SU-DHL-6 (cell line): ENCODE results near the gene NOVA1.

Experiments used
- H2AFZ ChIP-seq: fragments of 200-600 bp; sonication (generic); 2 replicates; pipeline ENCODE4 v1.6.1; 2014; ENCODE audit warnings: low read depth, mild to moderate bottlenecking, moderate library complexity, mixed read lengths, antibody characterized with exemption, low read length; ENCODE audit not compliant: severe bottlenecking
- H3F3A ChIP-seq: fragments of 200-600 bp; shearing (Covaris generic); 2 replicates; pipeline ENCODE4 v1.6.0; 2016; ENCODE audit warnings: antibody characterized with exemption, mild to moderate bottlenecking; ENCODE audit not compliant: insufficient read depth
- H3K27ac ChIP-seq: fragments of 200-600 bp; sonication (generic); 2 replicates; pipeline ENCODE4 v1.5.1; 2016; ENCODE audit warnings: low read depth, mild to moderate bottlenecking, low read length, moderate library complexity, mixed read lengths
- H3K27me3 ChIP-seq: fragments of 200-600 bp; sonication (generic), shearing (Covaris generic); 2 replicates; pipeline ENCODE4 v1.6.0; 2014; ENCODE audit warnings: mild to moderate bottlenecking, low read length
- H3K36me3 ChIP-seq: fragments of 200-600 bp; sonication (generic); 2 replicates; pipeline ENCODE4 v1.6.1; 2014; ENCODE audit warnings: mild to moderate bottlenecking, low read length, mixed read lengths
- H3K4me2 ChIP-seq: fragments of 300-600, 200-600 bp; shearing (Covaris generic), sonication (generic); 2 replicates; pipeline ENCODE4 v1.6.0; 2014; ENCODE audit warnings: low read length, low read depth, mild to moderate bottlenecking; ENCODE audit not compliant: poor library complexity, severe bottlenecking
- H3K4me3 ChIP-seq: fragments of 200-600 bp; sonication (generic); 2 replicates; pipeline ENCODE4 v1.5.1; 2014; ENCODE audit warnings: antibody characterized with exemption, low read length, mild to moderate bottlenecking, mixed read lengths; ENCODE audit not compliant: insufficient read depth, poor library complexity, severe bottlenecking
- H3K79me2 ChIP-seq: fragments of 200-600 bp; sonication (generic); 2 replicates; pipeline ENCODE4 v1.6.1; 2014; ENCODE audit warnings: mild to moderate bottlenecking, low read length, moderate library complexity; ENCODE audit not compliant: insufficient read depth
- H3K9ac ChIP-seq: fragments of 200-600 bp; sonication (generic); 2 replicates; pipeline ENCODE4 v1.7.0; 2014; ENCODE audit warnings: mild to moderate bottlenecking, low read length
- H3K9me2 ChIP-seq: fragments of 200-600 bp; sonication (generic); replicated peaks from 2 replicates; pipeline ENCODE4 v1.6.1; 2014; ENCODE audit warnings: low read length; ENCODE audit not compliant: insufficient read depth
- H3K9me3 ChIP-seq: fragments of 200-600 bp; sonication (generic); 2 replicates; pipeline ENCODE4 v1.6.1; 2014; ENCODE audit warnings: low read length, mixed read lengths; ENCODE audit not compliant: insufficient read depth
- H4K20me1 ChIP-seq: fragments of 200-600 bp; sonication (generic); 2 replicates; pipeline ENCODE4 v1.6.1; 2014; ENCODE audit warnings: low read depth, mild to moderate bottlenecking, antibody characterized with exemption, low read length, moderate library complexity, mixed read lengths
- EZH2phosphoT487 ChIP-seq: fragments of 200-600 bp; sonication (generic), shearing (Covaris generic); conservative IDR thresholded peaks from 2 replicates; pipeline ENCODE4 v1.6.1; 2018; ENCODE audit warnings: mild to moderate bottlenecking, antibody characterized with exemption, low read length, moderate library complexity, mixed read lengths
- TF ChIP-seq, protein P1 (sequence below): fragments of 200-600 bp; sonication (generic); IDR thresholded peaks from one replicate; pipeline ENCODE4 v1.5.1; 2017; ENCODE audit warnings: antibody characterized with exemption, mild to moderate bottlenecking, low read length, moderate library complexity; ENCODE audit not compliant: insufficient read depth, poor library complexity, severe bottlenecking

Gene NOVA1

DNA sequence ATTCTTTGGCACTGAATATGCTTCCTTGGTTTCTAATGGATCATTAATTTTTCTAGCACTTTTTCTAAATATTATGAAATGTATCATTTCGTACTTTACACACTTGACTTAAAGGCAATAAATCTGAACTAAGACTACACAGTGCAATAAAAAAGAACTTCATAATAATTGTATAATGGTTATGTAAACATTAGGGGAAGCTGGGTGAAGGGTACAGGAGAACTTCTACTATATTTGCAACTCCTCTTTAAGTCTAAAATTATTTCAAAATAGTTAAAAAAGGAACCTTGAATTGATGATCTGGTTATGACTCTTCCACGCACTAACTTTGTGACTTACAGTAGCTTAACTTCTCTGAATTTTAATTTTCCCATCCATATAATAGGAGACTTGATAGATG is 5.1 kb upstream of the NOVA1 start:
- H3K27ac ChIP-seq: no peak overlapping the region
- H3K9me2 ChIP-seq: no peaks in the 10 kb centered on the region
- no peaks in the 10 kb centered on the region for H3K27me3 ChIP-seq
- no peak overlapping the region for H3K4me3 ChIP-seq
- no peaks in the 10 kb centered on the region for H3F3A ChIP-seq
- H4K20me1 ChIP-seq: no peaks in the 10 kb centered on the region
- no peak overlapping the region for H3K9ac ChIP-seq
- no peak overlapping the region for H3K4me2 ChIP-seq
- H3K36me3 ChIP-seq: no peaks in the 10 kb centered on the region
- no peaks in the 10 kb centered on the region for H3K79me2 ChIP-seq
- TF ChIP-seq EZH2phosphoT487: no peak
- TF ChIP-seq, protein P1, sequence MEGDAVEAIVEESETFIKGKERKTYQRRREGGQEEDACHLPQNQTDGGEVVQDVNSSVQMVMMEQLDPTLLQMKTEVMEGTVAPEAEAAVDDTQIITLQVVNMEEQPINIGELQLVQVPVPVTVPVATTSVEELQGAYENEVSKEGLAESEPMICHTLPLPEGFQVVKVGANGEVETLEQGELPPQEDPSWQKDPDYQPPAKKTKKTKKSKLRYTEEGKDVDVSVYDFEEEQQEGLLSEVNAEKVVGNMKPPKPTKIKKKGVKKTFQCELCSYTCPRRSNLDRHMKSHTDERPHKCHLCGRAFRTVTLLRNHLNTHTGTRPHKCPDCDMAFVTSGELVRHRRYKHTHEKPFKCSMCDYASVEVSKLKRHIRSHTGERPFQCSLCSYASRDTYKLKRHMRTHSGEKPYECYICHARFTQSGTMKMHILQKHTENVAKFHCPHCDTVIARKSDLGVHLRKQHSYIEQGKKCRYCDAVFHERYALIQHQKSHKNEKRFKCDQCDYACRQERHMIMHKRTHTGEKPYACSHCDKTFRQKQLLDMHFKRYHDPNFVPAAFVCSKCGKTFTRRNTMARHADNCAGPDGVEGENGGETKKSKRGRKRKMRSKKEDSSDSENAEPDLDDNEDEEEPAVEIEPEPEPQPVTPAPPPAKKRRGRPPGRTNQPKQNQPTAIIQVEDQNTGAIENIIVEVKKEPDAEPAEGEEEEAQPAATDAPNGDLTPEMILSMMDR: no peak
- H2AFZ ChIP-seq: no peak overlapping the region
- no peaks in the 10 kb centered on the region for H3K9me3 ChIP-seq

DNA sequence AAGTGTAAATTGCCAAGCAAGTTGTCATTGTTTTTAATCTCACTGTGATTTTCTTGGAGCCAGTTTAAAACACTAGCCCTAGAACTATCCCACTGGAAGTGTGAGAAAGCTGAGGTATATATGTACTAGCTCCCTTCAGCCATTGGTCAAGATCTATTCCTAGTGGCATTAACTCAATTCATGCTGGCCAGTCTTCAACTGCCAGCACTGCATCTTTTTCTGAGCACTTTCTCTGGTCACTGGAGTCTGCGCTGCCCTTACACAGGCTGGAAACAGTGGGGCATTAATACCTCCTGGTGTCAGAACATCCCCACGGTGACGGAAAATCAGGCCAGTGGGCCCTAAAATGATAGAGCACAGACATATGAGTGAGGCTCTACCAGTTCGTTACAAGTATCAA is 4.0 kb upstream of the NOVA1 start:
- TF ChIP-seq, protein P1: no peak
- no peak for TF ChIP-seq EZH2phosphoT487
- Histone ChIP-seq H3K4me2 (no peak overlapping the region), H3K9me3 (no peaks in the 10 kb centered on the region), H3K9ac (no peak overlapping the region), H3K36me3 (no peaks in the 10 kb centered on the region), H3K79me2 (no peaks in the 10 kb centered on the region), H3F3A (no peaks in the 10 kb centered on the region), H3K4me3 (no peak overlapping the region), H4K20me1 (no peaks in the 10 kb centered on the region), H3K9me2 (no peaks in the 10 kb centered on the region), H3K27me3 (no peaks in the 10 kb centered on the region), H3K27ac (no peak overlapping the region), H2AFZ (no peak overlapping the region)

DNA sequence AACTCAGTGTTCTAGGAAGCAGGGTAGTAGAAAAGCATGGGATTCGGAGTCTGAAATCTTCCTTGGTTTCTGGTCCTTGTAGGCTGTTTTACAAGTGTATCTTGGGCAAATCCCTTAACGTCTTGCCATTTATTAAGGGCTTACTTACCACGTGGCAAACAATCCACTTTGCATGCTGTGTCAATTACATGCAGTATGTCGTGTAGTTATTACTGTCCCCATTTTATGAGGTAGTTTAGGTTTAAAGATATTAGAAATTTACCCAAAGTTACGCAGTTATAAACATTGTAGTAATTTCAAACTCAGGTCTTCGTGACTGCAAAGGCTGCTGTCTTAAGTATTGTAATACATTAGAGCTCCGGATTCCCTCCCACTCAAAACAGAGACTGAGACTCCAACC is 1.5 kb upstream of the NOVA1 start:
- Histone ChIP-seq H3K4me3 (no peak overlapping the region), H4K20me1 (no peaks in the 10 kb centered on the region), H3K79me2 (no peaks in the 10 kb centered on the region), H3K27me3 (no peaks in the 10 kb centered on the region), H2AFZ (no peak overlapping the region), H3K27ac (no peak overlapping the region), H3K4me2 (no peak overlapping the region), H3K9me3 (no peaks in the 10 kb centered on the region; the same call in 1 of the 2 replicates), H3K9me2 (no peaks in the 10 kb centered on the region), H3K9ac (no peak overlapping the region), H3K36me3 (no peaks in the 10 kb centered on the region), H3F3A (no peaks in the 10 kb centered on the region)
- TF ChIP-seq, protein P1: no peak
- TF ChIP-seq EZH2phosphoT487: no peak

DNA sequence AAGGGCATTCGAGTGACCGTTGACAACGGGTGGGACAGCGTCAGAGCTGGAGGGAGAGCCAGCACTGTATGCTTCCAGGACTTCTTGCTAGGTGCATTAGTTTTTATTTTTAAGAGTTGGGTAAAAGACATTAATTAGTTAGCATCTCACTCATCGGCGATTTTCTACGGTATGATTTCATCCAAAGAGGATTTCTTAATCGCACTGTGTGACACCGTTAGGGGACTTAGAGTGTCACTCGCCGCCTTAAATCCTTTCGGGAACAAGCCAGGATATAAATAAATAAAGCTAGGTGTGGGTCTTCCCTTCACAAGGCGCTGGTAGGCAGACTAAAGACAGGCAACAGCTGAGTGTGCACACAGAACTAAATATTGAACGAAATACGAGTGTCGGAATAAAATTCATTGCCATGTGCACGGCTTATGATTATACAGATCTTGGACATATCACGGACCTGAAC is 869 bp upstream of the NOVA1 start:
- TF ChIP-seq, protein P1: no peak
- TF ChIP-seq EZH2phosphoT487: no peak
- H3K9ac ChIP-seq: no peak overlapping the region
- no peaks in the 10 kb centered on the region for H3F3A ChIP-seq
- H4K20me1 ChIP-seq: no peaks in the 10 kb centered on the region
- H3K36me3 ChIP-seq: no peaks in the 10 kb centered on the region
- no peaks in the 10 kb centered on the region for H3K27me3 ChIP-seq
- no peaks in the 10 kb centered on the region; the same call in 1 of the 2 replicates for H3K9me3 ChIP-seq
- no peak overlapping the region for H3K4me2 ChIP-seq
- H3K4me3 ChIP-seq: no peak overlapping the region
- no peaks in the 10 kb centered on the region for H3K79me2 ChIP-seq
- H3K27ac ChIP-seq: no peak overlapping the region
- no peak overlapping the region for H2AFZ ChIP-seq
- H3K9me2 ChIP-seq: no peaks in the 10 kb centered on the region
